CD14-positive monocyte (primary cell): ENCODE measurements around the gene CNKSR2. TPM values are rescaled to one million over a fixed set of nuclear protein-coding genes. Genes with fewer than 3 reads are reported as not detected.

Source experiments
- DNase-seq, 3 donors: peaks; one replicate each; pipeline ENCODE4 v3.0.0-alpha.2; 2011 to 2022
- H2AFZ ChIP-seq: 2 replicates; pipeline ENCODE4 v1.6.0; 2012; ENCODE audit warnings: mild to moderate bottlenecking, low read depth, low read length, inconsistent platforms; ENCODE audit not compliant: insufficient read depth, poor library complexity, severe bottlenecking
- H3K27ac ChIP-seq, 2 donors: 1 replicate in 1 of 2; 2 replicates in 1 of 2; pipeline ENCODE4 v1.5.1; 2012 to 2013; ENCODE audit warnings: low read length in 2 of 2, control low read depth in 1 of 2, inconsistent platforms in 1 of 2, low read depth in 1 of 2, mild to moderate bottlenecking in 1 of 2
- H3K27me3 ChIP-seq, 2 donors: one replicate each; pipeline versions ENCODE4 v1.6.0 to v1.6.1; 2011 to 2013; ENCODE audit warnings: low read length in 2 of 2; ENCODE audit not compliant: control insufficient read depth in 2 of 2, insufficient read depth in 2 of 2
- H3K36me3 ChIP-seq, 2 donors: replicated peaks in 1 of 2; 1 replicate in 1 of 2; 2 replicates in 1 of 2; pipeline versions ENCODE4 v1.5.1 to v1.6.1; 2012 to 2013; ENCODE audit warnings: low read length in 2 of 2, control low read depth in 1 of 2, inconsistent platforms in 1 of 2, mild to moderate bottlenecking in 1 of 2; ENCODE audit not compliant: insufficient read depth in 2 of 2, control insufficient read depth in 1 of 2
- H3K4me1 ChIP-seq, 2 donors: 1 replicate in 1 of 2; 2 replicates in 1 of 2; pipeline versions ENCODE4 v1.5.1 to v1.6.1; 2012 to 2013; ENCODE audit warnings: low read length in 2 of 2, control low read depth in 1 of 2, inconsistent platforms in 1 of 2, mild to moderate bottlenecking in 1 of 2, moderate library complexity in 1 of 2; ENCODE audit not compliant: insufficient read depth in 2 of 2, control insufficient read depth in 1 of 2
- H3K4me2 ChIP-seq: replicated peaks from 2 replicates; pipeline ENCODE3; 2012; ENCODE audit warnings: low read length, moderate library complexity, mild to moderate bottlenecking; ENCODE audit not compliant: poor library complexity, severe bottlenecking; ENCODE audit errors: extremely low read depth
- H3K4me3 ChIP-seq, 3 experiments: fragments of 200-600 bp in 1 of 3; sonication (generic) in 1 of 3; replicated peaks in 1 of 3; 1 replicate in 2 of 3; 2 replicates in 1 of 3; pipeline ENCODE4 v1.5.1; 2011 to 2013; ENCODE audit warnings: low read length in 3 of 3, mild to moderate bottlenecking in 3 of 3, control low read depth in 2 of 3, low read depth in 2 of 3, inconsistent platforms in 1 of 3, moderate library complexity in 1 of 3
- H3K79me2 ChIP-seq: 2 replicates; pipeline ENCODE4 v1.6.0; 2012; ENCODE audit warnings: mild to moderate bottlenecking, control low read depth, inconsistent platforms, low read length, moderate library complexity; ENCODE audit not compliant: insufficient read depth
- H3K9ac ChIP-seq: 2 replicates; pipeline ENCODE4 v1.6.0; 2017; ENCODE audit warnings: low read length, mild to moderate bottlenecking; ENCODE audit not compliant: insufficient read depth, poor library complexity, severe bottlenecking
- H3K9me3 ChIP-seq, 2 donors: replicated peaks in 1 of 2; 1 replicate in 1 of 2; 2 replicates in 1 of 2; pipeline versions ENCODE4 v1.5.1 to v1.6.1; 2012 to 2013; ENCODE audit warnings: low read length in 2 of 2, control low read depth in 1 of 2; ENCODE audit not compliant: control insufficient read depth in 1 of 2, insufficient read depth in 1 of 2
- H4K20me1 ChIP-seq: 2 replicates; pipeline ENCODE4 v1.6.0; 2012; ENCODE audit warnings: mild to moderate bottlenecking, low read length, control low read depth, moderate library complexity; ENCODE audit not compliant: insufficient read depth
- H3K27ac Mint-ChIP-seq, 7 donors: one replicate each; pipeline ENCODE4 v1.8.0; 2020; ENCODE audit warnings: mild to moderate bottlenecking in 7 of 7, mixed read lengths in 7 of 7, moderate library complexity in 6 of 7, inconsistent platforms in 2 of 7
- H3K27me3 Mint-ChIP-seq, 3 donors: one replicate each; pipeline ENCODE4 v1.8.0; 2021 to 2022; ENCODE audit warnings: low read depth in 3 of 3, mild to moderate bottlenecking in 3 of 3, mixed read lengths in 3 of 3, moderate library complexity in 3 of 3, inconsistent platforms in 1 of 3
- H3K36me3 Mint-ChIP-seq, 2 donors: one replicate each; pipeline ENCODE4 v1.8.0; 2020; ENCODE audit warnings: mixed read lengths in 2 of 2, inconsistent platforms in 1 of 2, mild to moderate bottlenecking in 1 of 2
- H3K4me1 Mint-ChIP-seq: one replicate; pipeline ENCODE4 v1.8.0; 2020; ENCODE audit warnings: mild to moderate bottlenecking, mixed read lengths
- H3K4me3 Mint-ChIP-seq, 2 donors: one replicate each; pipeline ENCODE4 v1.8.0; 2020; ENCODE audit warnings: mild to moderate bottlenecking in 2 of 2, mixed read lengths in 2 of 2, moderate library complexity in 1 of 2
- H3K9me3 Mint-ChIP-seq, 7 donors: one replicate each; pipeline ENCODE4 v1.8.0; 2020 to 2022; ENCODE audit warnings: mixed read lengths in 7 of 7, mild to moderate bottlenecking in 6 of 7, moderate library complexity in 6 of 7, inconsistent platforms in 2 of 7
- WGBS: methylation state at CpG from one replicate; pipeline ENCODE4 v1.1.5; 2013; ENCODE audit warnings: missing lambda C conversion rate; ENCODE audit not compliant: insufficient coverage; 5-methylcytosine and 5-hydroxymethylcytosine counted together
- intact Hi-C, 2 donors: fragments of 100-400 bp; cut with micrococcal nuclease; formaldehyde crosslinking; loops; one replicate each; pipeline versions ENCODE4 v1.15.0 to v1.15.1; 2023
- polyA plus RNA-seq, 3 donors: library from polyadenylated mRNA; depleted of rRNA in 1 of 3; unstranded in 2 of 3; stranded (reverse) in 1 of 3; fragments of 300-500 nt in 2 of 3; fragments of >200 nt in 1 of 3; fragmentation: Illumina TruSeq in 2 of 3; gene quantifications; 1 replicate in 2 of 3; 2 replicates in 1 of 3; pipeline ENCODE4 v1.2.3, GENCODE V29; 2012 to 2021
- TF ChIP-seq, protein P1 (sequence below): fragments of 200-600 bp; IDR thresholded peaks from one replicate; pipeline ENCODE4 v1.8.0; 2022; ENCODE audit warnings: antibody characterized with exemption, mild to moderate bottlenecking

Gene CNKSR2
- polyA plus RNA-seq, 3 donors = 0.12 TPM; not detected in 2

DNA sequence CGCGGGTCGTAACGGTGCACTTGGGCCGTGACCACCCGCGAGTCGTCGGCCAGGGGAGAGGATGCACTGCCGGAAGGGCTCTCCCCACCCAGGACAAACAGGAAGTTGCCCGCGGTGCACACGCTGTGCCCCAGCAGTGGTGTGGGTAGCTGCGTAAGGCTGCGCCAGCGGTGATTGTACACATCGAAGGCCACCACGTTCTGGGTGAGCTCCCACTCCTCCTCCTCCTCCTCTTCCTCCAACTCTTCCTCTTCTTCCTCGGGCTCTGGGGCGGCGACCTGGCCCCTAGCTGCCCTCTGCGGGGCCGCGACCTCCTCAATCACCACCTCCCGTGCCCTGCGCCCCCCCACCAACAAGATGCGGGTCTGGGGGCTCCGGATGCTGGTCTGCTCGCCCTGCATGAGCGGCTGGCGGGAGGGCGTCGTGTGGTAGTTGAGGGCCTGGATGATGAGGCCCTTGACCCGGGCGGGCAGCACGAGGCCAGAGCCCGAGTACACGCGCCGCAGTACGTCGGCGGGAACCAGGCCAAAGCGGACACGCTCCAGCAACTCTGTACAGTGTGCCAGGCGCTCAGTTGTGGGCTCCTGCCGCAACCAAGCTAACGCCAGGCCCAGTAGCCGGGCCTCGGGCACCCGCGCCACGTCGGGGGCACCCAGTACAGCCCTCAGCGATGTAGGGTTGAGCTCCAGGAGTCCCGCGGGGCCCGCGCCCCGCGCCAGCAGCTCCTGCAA lies 282.5 kb downstream of the CNKSR2 start:
- Histone ChIP-seq H3K36me3 (no peaks in the 10 kb centered on the region), H3K27me3 (peaks cover 5 to 45% of the 10 kb centered on the region in 2 donors), H3K4me1 (no peaks in the 10 kb centered on the region), H3K9ac (no peak overlapping the region), H3K79me2 (no peaks in the 10 kb centered on the region), H4K20me1 (no peaks in the 10 kb centered on the region), H3K4me3 (no peak overlapping the region), H3K27ac (no peak overlapping the region), H3K4me2 (peak overlapping the region; percentile 15), H3K9me3 (peaks cover 4 to 27% of the 10 kb centered on the region in 2 donors), H2AFZ (no peak overlapping the region)
- TF ChIP-seq, protein P1, sequence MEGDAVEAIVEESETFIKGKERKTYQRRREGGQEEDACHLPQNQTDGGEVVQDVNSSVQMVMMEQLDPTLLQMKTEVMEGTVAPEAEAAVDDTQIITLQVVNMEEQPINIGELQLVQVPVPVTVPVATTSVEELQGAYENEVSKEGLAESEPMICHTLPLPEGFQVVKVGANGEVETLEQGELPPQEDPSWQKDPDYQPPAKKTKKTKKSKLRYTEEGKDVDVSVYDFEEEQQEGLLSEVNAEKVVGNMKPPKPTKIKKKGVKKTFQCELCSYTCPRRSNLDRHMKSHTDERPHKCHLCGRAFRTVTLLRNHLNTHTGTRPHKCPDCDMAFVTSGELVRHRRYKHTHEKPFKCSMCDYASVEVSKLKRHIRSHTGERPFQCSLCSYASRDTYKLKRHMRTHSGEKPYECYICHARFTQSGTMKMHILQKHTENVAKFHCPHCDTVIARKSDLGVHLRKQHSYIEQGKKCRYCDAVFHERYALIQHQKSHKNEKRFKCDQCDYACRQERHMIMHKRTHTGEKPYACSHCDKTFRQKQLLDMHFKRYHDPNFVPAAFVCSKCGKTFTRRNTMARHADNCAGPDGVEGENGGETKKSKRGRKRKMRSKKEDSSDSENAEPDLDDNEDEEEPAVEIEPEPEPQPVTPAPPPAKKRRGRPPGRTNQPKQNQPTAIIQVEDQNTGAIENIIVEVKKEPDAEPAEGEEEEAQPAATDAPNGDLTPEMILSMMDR = no peak
- intact Hi-C loops = no loop called here
- peaks cover 2% of the 10 kb centered on the region for H3K4me1 Mint-ChIP-seq
- H3K9me3 Mint-ChIP-seq = peaks cover 2 to 24% (median 9%) of the 10 kb centered on the region in 7 donors
- no peaks in the 10 kb centered on the region for H3K36me3 Mint-ChIP-seq
- DNase-seq = no peak
- 47% methylated on average over 22 of the region's 61 CpGs for WGBS
- H3K27me3 Mint-ChIP-seq = peaks cover 19 to 50% (median 39%) of the 10 kb centered on the region in 3 donors
- no peak overlapping the region for H3K27ac Mint-ChIP-seq
- peak overlapping the region in 1 of 2 donors; percentile 67 for H3K4me3 Mint-ChIP-seq

DNA sequence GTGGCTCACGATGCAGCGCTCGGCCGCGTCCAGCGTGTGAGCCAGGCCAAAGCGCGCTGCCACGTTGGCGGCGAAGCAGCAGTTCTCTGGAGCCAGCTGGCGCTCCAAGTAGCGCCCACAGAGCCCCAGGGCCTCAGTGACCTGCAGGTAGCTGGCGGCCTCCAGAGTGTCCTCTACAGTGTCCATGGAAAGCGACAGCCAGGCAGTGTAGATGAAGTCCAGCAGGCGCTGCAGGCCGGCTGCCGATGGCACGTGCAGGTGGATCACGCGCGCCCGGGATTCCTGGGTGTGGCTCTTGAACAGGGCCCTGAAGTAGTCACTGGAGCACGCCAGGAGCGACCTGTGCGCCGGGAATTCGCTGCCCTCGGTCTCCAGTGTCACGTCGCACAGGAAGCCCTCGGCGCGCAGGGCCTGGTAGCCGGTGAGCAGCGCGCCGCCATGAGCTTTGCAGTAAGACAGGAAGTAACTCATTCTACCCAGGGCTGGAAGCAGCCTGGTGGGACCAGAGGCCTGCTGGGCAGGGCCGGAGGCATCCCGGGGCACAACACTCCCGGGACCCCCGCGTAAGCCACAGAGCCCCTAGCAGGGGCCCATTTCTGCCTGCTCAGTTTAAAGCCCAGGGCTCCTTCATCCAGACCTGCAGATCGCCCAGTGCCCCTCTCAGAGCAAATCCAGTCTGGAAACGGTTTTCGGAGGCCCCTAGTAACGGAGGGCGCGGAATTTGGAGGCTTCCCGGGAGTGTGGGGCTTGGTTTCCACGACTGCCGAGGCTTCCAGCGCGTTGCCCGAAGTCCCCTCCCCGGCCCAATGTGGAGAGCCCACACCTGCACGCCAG lies 283.3 kb downstream of the CNKSR2 start:
- no peaks in the 10 kb centered on the region for H3K79me2 ChIP-seq
- H4K20me1 ChIP-seq = no peaks in the 10 kb centered on the region
- peaks cover 19 to 54% (median 42%) of the 10 kb centered on the region in 3 donors for H3K27me3 Mint-ChIP-seq
- no peak for DNase-seq
- H3K4me3 Mint-ChIP-seq = peak overlapping the region in 1 of 2 donors; percentile 75
- H3K9me3 ChIP-seq = peaks cover 4 to 27% of the 10 kb centered on the region in 2 donors
- H2AFZ ChIP-seq = no peak overlapping the region
- no peak overlapping the region for H3K4me3 ChIP-seq
- H3K4me1 ChIP-seq = no peaks in the 10 kb centered on the region
- peaks cover 5 to 45% of the 10 kb centered on the region in 2 donors for H3K27me3 ChIP-seq
- peaks cover 2% of the 10 kb centered on the region for H3K4me1 Mint-ChIP-seq
- H3K36me3 Mint-ChIP-seq = no peaks in the 10 kb centered on the region
- WGBS = 44% methylated on average over 31 of the region's 57 CpGs
- intact Hi-C loops = no loop called here
- no peak overlapping the region for H3K27ac Mint-ChIP-seq
- no peaks in the 10 kb centered on the region for H3K36me3 ChIP-seq
- no peak overlapping the region for H3K4me2 ChIP-seq
- TF ChIP-seq, protein P1 = no peak
- H3K9me3 Mint-ChIP-seq = peaks cover 2 to 24% (median 9%) of the 10 kb centered on the region in 7 donors
- no peak overlapping the region for H3K27ac ChIP-seq
- no peak overlapping the region for H3K9ac ChIP-seq
